GM18520 (cell line): ENCODE results near the gene LYPD4.

Source experiments
- ATAC-seq: cut with Tn5 transposase; IDR thresholded peaks from one replicate; pipeline ENCODE4 v1.9.1; 2021; ENCODE audit not compliant: unreplicated experiment

Gene LYPD4

GRCh38 chr19:41853344-41853743 is 8.9 kb upstream of the LYPD4 start:
- no peak for ATAC-seq

GRCh38 chr19:41851456-41851855 is 7.0 kb upstream of the LYPD4 start:
- ATAC-seq: no peak

GRCh38 chr19:41850381-41850780 is 5.9 kb upstream of the LYPD4 start:
- no peak for ATAC-seq

- ATAC-seq: no peak
These were observed 4.6 kb upstream of the LYPD4 start for GRCh38 chr19:41849067-41849466.

- no peak for ATAC-seq
These were observed 4.2 kb upstream of the LYPD4 start for GRCh38 chr19:41848666-41849065.

GRCh38 chr19:41847351-41848105 is 3.0 kb upstream of the LYPD4 start:
- ATAC-seq: no peak

GRCh38 chr19:41845051-41845590 is 638 bp upstream of the LYPD4 start:
- ATAC-seq: no peak

GRCh38 chr19:41845001-41845050 is 343 bp upstream of the LYPD4 start, which contains the start of gene DMRTC2:
TSS of gene DMRTC2 (plus strand) at chr19:41845042. CDS start at chr19:41847429, 2,387 bp downstream.
- no peak for ATAC-seq

GRCh38 chr19:41843371-41843770 is 1.1 kb downstream of the LYPD4 start:
- no peak for ATAC-seq

GRCh38 chr19:41839211-41839610 is 5.3 kb downstream of the LYPD4 start:
- no peak for ATAC-seq

GRCh38 chr19:41837981-41838708 is 6.3 kb downstream of the LYPD4 start:
- ATAC-seq: no peak

GRCh38 chr19:41821003-41821735 is 23.3 kb downstream of the LYPD4 start:
- no peak for ATAC-seq

GRCh38 chr19:41816761-41817160 is 27.7 kb downstream of the LYPD4 start:
- ATAC-seq: no peak

GRCh38 chr19:41815301-41815700 is 29.2 kb downstream of the LYPD4 start:
- ATAC-seq: no peak

- no peak for ATAC-seq
These were observed 30.6 kb downstream of the LYPD4 start for GRCh38 chr19:41813911-41814310.

- no peak for ATAC-seq
These were observed 32.5 kb downstream of the LYPD4 start for GRCh38 chr19:41811981-41812380.

GRCh38 chr19:41811036-41811435 is 33.4 kb downstream of the LYPD4 start:
- ATAC-seq: no peak

GRCh38 chr19:41810301-41810700 is 34.2 kb downstream of the LYPD4 start:
- ATAC-seq: no peak

- no peak for ATAC-seq
These were observed 35.6 kb downstream of the LYPD4 start for GRCh38 chr19:41808663-41809566.

- no peak for ATAC-seq
These were observed 37.3 kb downstream of the LYPD4 start for GRCh38 chr19:41807176-41807575.

GRCh38 chr19:41804336-41804735 is 40.1 kb downstream of the LYPD4 start:
- no peak for ATAC-seq
